Omental fat pad (tissue), 4 donors: ENCODE results near the gene HNF1B. TPM values are rescaled to one million over a fixed set of nuclear protein-coding genes. Genes with fewer than 3 reads are reported as not detected.

ENCODE experiments used
- ATAC-seq: fragments of 150-250 bp; one replicate; pipeline ENCODE4 v1.9.1; 2016; ENCODE audit warnings: mild to moderate bottlenecking, moderate library complexity; ENCODE audit not compliant: low FRiP score
- DNase-seq: peaks from one replicate; pipeline ENCODE4 v3.0.0-alpha.2; 2019; ENCODE audit warnings: low spot score
- total RNA-seq, 4 donors: library from RNA; depleted of rRNA; stranded (reverse); fragments of >200 nt; gene quantifications; one replicate each; pipeline ENCODE4 v1.1.0, GENCODE V29; 2016
- TF ChIP-seq, protein P1 (sequence below), 3 donors: fragments of 450-650 bp; IDR thresholded peaks; one replicate each; pipeline ENCODE4 v1.5.1; 2016 to 2017; ENCODE audit warnings: antibody characterized with exemption in 3 of 3, mild to moderate bottlenecking in 3 of 3, moderate library complexity in 2 of 3

The HNF1B gene
- total RNA-seq, 4 donors from 2014 or later, result not detected

DNA sequence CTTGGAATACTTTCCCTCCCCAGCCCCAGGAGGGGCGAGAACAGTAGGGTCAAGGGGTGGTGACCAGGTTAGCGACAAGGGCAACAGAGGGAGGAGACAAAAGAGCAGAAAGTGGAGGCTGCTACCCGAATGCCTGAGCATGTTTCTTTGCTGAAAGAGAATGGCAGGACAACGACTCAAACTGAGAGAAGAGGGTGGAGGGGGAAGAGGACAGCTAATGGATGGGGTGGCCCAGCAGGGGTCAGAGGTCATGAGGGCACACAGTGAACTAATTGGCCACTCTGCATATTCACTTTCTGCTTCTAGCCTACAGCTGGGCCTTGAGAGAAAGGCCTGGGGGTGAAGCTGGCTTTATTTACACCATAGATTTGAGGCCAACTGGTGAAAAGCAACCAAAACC, 82.5 kb downstream of the HNF1B start:
- DNase-seq, result no peak
- ATAC-seq, result no peak
- TF ChIP-seq, protein P1, sequence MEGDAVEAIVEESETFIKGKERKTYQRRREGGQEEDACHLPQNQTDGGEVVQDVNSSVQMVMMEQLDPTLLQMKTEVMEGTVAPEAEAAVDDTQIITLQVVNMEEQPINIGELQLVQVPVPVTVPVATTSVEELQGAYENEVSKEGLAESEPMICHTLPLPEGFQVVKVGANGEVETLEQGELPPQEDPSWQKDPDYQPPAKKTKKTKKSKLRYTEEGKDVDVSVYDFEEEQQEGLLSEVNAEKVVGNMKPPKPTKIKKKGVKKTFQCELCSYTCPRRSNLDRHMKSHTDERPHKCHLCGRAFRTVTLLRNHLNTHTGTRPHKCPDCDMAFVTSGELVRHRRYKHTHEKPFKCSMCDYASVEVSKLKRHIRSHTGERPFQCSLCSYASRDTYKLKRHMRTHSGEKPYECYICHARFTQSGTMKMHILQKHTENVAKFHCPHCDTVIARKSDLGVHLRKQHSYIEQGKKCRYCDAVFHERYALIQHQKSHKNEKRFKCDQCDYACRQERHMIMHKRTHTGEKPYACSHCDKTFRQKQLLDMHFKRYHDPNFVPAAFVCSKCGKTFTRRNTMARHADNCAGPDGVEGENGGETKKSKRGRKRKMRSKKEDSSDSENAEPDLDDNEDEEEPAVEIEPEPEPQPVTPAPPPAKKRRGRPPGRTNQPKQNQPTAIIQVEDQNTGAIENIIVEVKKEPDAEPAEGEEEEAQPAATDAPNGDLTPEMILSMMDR (IDR thresholded peaks at IDR 0.05), result no peak

DNA sequence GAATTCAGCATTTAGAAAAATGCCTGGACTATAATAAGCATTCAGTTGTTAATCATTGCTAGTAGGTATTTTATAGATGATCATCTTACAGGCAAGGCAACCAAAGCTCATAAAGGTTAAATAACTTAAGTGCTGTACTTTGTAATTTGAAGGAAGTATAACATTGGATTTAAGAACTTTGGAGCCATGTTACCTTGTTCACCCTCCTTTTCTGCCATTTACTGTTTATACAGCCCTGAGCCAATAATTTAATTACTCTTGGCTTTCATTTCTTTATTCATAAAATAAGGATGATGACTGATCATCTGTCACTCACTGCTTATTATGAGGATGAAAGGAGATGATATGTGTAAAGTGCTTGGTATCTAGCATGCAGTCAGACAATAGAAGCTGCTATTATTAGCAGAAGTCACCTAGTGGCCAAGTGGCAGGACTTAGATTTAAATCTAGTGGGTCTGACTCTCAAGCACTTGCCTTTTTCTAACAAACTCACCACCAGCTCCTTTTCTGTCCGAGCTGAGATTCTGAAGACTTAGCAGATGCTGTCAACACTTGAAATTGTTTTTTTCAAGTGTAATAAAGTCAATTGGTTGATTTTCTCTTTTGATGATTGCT, 83.4 kb downstream of the HNF1B start:
- DNase-seq (no peak), ATAC-seq (no peak)
- TF ChIP-seq, protein P1 (IDR thresholded peaks at IDR 0.05), result no peak

GRCh38 chr17:37659925-37660324, 84.9 kb downstream of the HNF1B start:
- DNase-seq (no peak), ATAC-seq (no peak)
- TF ChIP-seq, protein P1 (IDR thresholded peaks at IDR 0.05), result no peak

DNA sequence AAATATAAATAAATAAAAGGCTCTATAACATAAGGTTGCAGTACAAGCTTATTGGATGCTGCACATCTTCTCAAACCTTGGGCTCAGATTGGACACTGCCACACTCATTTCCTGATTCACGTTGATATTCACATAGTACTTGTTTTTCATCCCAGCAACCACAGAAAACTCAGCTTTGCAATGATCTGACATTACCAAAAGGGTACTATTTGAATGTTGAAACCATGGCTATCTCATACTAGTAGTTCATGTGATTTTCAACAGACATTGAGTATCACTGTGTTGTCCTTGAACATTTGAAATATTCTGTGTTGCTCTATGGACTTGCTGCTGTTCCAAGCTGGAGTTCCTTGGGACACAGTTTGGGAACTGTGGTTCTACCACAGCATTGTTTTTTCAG, 87.7 kb downstream of the HNF1B start:
- no peak for DNase-seq
- no peak for ATAC-seq
- TF ChIP-seq, protein P1 (IDR thresholded peaks at IDR 0.05), result no peak

GRCh38 chr17:37651849-37652248, 93.0 kb downstream of the HNF1B start:
- no peak for ATAC-seq
- TF ChIP-seq, protein P1 (IDR thresholded peaks at IDR 0.05), result no peak
- no peak for DNase-seq

DNA sequence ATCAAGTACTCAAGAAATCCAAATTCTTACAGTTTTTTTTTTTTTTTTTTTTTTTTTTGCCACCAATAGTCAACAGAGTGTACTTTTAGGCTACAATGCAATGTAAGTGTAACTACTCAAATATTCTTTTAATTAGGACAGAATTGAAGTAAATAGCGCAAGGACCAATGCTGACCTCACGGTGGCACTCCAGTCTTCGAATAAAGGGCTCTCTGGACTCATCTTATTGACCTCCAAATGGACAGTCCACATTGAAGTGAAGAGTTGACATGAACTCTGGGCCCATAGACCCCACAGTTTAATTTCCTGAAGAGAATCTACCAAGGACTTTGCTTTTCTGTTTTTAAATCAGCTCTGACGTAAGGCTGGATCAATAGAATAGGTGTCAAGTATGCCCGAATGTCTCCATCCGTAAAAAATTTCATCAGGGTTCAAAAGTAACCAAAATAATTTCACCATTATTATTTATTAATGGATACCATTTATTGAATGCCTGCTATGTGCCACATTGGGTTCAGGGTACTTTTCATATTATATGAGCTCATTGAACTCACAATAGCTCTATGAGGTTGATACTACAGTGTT, 94.3 kb downstream of the HNF1B start:
- ATAC-seq (no peak), DNase-seq (no peak)

More for the DNA sequence above, 94.3 kb downstream of the HNF1B start:
- TF ChIP-seq, protein P1 (IDR thresholded peaks at IDR 0.05), result no peak
